OCI-LY1 (cell line): Measurements from ENCODE around the gene HPS3.

Experiments
- H2AFZ ChIP-seq: fragments of 200-600 bp; sonication (generic), shearing (Covaris generic); 2 replicates; pipeline ENCODE4 v1.6.0; 2014; ENCODE audit warnings: antibody characterized with exemption, mild to moderate bottlenecking, low read length
- H3F3A ChIP-seq: fragments of 200-600 bp; sonication (generic), shearing (Covaris generic); 2 replicates; pipeline ENCODE4 v1.6.0; 2014; ENCODE audit warnings: mild to moderate bottlenecking, antibody characterized with exemption, low read length, moderate library complexity; ENCODE audit not compliant: insufficient read depth
- H3K27ac ChIP-seq: fragments of 200-600 bp; sonication (generic); 2 replicates; pipeline ENCODE4 v1.5.1; 2014; ENCODE audit warnings: low read length, mixed run types, mild to moderate bottlenecking, low read depth; ENCODE audit not compliant: poor library complexity, severe bottlenecking
- H3K27me3 ChIP-seq: fragments of 200-600 bp; sonication (generic); 2 replicates; pipeline ENCODE4 v1.6.0; 2014; ENCODE audit warnings: antibody characterized with exemption, mild to moderate bottlenecking, low read length, moderate library complexity; ENCODE audit not compliant: insufficient read depth
- H3K36me3 ChIP-seq: fragments of 200-600 bp; sonication (generic); 2 replicates; pipeline ENCODE4 v1.6.1; 2014; ENCODE audit warnings: mild to moderate bottlenecking, antibody characterized with exemption, low read length, moderate library complexity, mixed read lengths; ENCODE audit not compliant: insufficient read depth
- H3K4me1 ChIP-seq: fragments of 200-600 bp; sonication (generic); 2 replicates; pipeline ENCODE4 v1.5.1; 2014; ENCODE audit warnings: mild to moderate bottlenecking, low read length, moderate library complexity; ENCODE audit not compliant: insufficient read depth, severe bottlenecking
- H3K4me2 ChIP-seq: fragments of 200-600 bp; sonication (generic), shearing (Covaris generic); 2 replicates; pipeline ENCODE4 v1.6.1; 2014; ENCODE audit warnings: low read length
- H3K4me3 ChIP-seq: fragments of 200-600 bp; sonication (generic); 2 replicates; pipeline ENCODE4 v1.5.1; 2014; ENCODE audit warnings: low read length, low read depth, mild to moderate bottlenecking, mixed read lengths; ENCODE audit not compliant: poor library complexity, severe bottlenecking
- H3K79me2 ChIP-seq: fragments of 200-600 bp; shearing (Covaris generic); 2 replicates; pipeline ENCODE4 v1.6.1; 2016; ENCODE audit warnings: mixed run types, low read length, mixed read lengths; ENCODE audit not compliant: insufficient read depth
- H3K9ac ChIP-seq: fragments of 200-600 bp; sonication (generic), shearing (Covaris generic); 2 replicates; pipeline ENCODE4 v1.6.1; 2014; ENCODE audit warnings: mild to moderate bottlenecking, low read length, mixed read lengths
- H3K9me2 ChIP-seq: fragments of 200-600 bp; sonication (generic), shearing (Covaris generic); 2 replicates; pipeline ENCODE4 v1.6.1; 2014; ENCODE audit warnings: low read depth, mild to moderate bottlenecking, low read length, mixed read lengths
- H3K9me3 ChIP-seq: fragments of 200-600 bp; shearing (Covaris generic); 2 replicates; pipeline ENCODE4 v1.6.1; 2014; ENCODE audit warnings: low read length, mixed read lengths
- H4K20me1 ChIP-seq: fragments of 200-600 bp; sonication (generic), shearing (Covaris generic); 2 replicates; pipeline ENCODE4 v1.6.0; 2016; ENCODE audit warnings: mild to moderate bottlenecking, low read length; ENCODE audit not compliant: insufficient read depth
- CTCF ChIP-seq: fragments of 200-600 bp; sonication (generic), shearing (Covaris generic); IDR thresholded peaks from 2 replicates; pipeline ENCODE4 v1.5.1; 2017; ENCODE audit warnings: mild to moderate bottlenecking, antibody characterized with exemption, low read length, moderate library complexity, mixed read lengths
- EZH2 ChIP-seq: fragments of 200-600 bp; sonication (generic), shearing (Covaris generic); IDR thresholded peaks from 2 replicates; pipeline ENCODE4 v1.8.0; 2017; ENCODE audit warnings: borderline replicate concordance, mixed run types, mild to moderate bottlenecking, antibody characterized with exemption, low read length, moderate library complexity, mixed read lengths

HPS3 gene

GRCh38 chr3:149114458-149114857 lies 15.0 kb upstream of the HPS3 start:
- H3K9ac ChIP-seq: no peak overlapping the region
- no peak overlapping the region for H2AFZ ChIP-seq
- no peaks in the 10 kb centered on the region for H3K36me3 ChIP-seq
- no peaks in the 10 kb centered on the region for H3K4me1 ChIP-seq
- no peak overlapping the region for H3K4me2 ChIP-seq
- TF ChIP-seq CTCF (no peak), EZH2 (no peak)
- 0 out of 2 replicates have a peak, but pooled peaks cover 2% of the 10 kb centered on the region for H3K9me3 ChIP-seq
- no peak overlapping the region for H3K27ac ChIP-seq
- H4K20me1 ChIP-seq: no peaks in the 10 kb centered on the region
- H3K9me2 ChIP-seq: no peaks in the 10 kb centered on the region
- H3K4me3 ChIP-seq: no peak overlapping the region
- H3K79me2 ChIP-seq: no peaks in the 10 kb centered on the region
- no peaks in the 10 kb centered on the region for H3K27me3 ChIP-seq
- no peaks in the 10 kb centered on the region for H3F3A ChIP-seq

DNA sequence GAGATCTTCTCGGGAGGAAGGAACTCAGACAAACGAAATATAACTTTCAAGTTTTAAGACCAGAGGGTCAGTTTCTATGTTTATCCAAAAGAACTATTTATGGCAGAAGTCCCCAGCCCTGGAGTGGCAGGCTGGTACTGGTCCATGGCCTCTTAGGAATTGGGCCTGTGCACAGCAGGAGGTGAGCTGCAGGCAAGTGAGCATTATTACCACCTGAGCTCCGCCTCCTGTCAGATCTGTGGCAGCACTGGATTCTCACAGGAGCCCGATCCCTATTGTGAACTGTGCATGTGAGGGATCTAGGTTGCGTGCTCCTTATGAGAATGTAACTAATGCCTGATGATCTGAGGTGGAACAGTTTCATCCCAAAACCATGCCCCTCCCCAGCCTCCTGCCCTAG lies 14.3 kb upstream of the HPS3 start:
- H2AFZ ChIP-seq: no peak overlapping the region
- no peak overlapping the region for H3K4me3 ChIP-seq
- no peak overlapping the region for H3K4me2 ChIP-seq
- no peaks in the 10 kb centered on the region for H3F3A ChIP-seq
- no peak overlapping the region for H3K9ac ChIP-seq
- no peaks in the 10 kb centered on the region for H4K20me1 ChIP-seq
- H3K27me3 ChIP-seq: no peaks in the 10 kb centered on the region
- 0 out of 2 replicates have a peak, but pooled peaks cover 2% of the 10 kb centered on the region for H3K9me3 ChIP-seq
- H3K9me2 ChIP-seq: no peaks in the 10 kb centered on the region
- H3K27ac ChIP-seq: no peak overlapping the region
- H3K4me1 ChIP-seq: no peaks in the 10 kb centered on the region
- H3K79me2 ChIP-seq: no peaks in the 10 kb centered on the region
- H3K36me3 ChIP-seq: no peaks in the 10 kb centered on the region
- TF ChIP-seq EZH2: no peak
- no peak for TF ChIP-seq CTCF

DNA sequence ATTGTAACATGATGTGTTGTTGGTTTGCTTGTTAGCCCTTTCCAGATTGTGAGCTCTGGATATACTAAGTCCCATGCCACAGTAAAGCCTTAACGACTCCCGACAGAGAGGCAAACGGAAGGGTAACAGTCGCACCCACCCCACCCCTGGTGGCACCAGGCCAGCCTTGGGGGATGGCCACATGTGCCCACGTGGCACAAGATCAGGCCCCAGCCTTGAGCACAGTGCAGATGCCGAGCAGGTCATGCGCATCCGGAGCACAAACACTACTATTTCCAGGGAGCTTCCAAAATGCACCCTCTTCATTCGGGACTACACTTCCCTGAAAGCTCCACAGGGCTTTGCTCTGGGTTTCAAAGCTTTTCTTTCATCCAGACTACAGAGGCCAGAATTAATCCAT lies 10.7 kb upstream of the HPS3 start:
- Histone ChIP-seq H3K9ac (no peak overlapping the region), H3K79me2 (no peaks in the 10 kb centered on the region), H3K27me3 (no peaks in the 10 kb centered on the region), H3K27ac (no peak overlapping the region), H3K4me3 (no peak overlapping the region), H3K9me3 (no peaks in the 10 kb centered on the region), H3F3A (no peaks in the 10 kb centered on the region), H4K20me1 (no peaks in the 10 kb centered on the region), H2AFZ (no peak overlapping the region), H3K4me1 (peaks cover 3% of the 10 kb centered on the region), H3K4me2 (no peak overlapping the region), H3K36me3 (no peaks in the 10 kb centered on the region), H3K9me2 (no peaks in the 10 kb centered on the region)
- TF ChIP-seq CTCF: no peak
- no peak for TF ChIP-seq EZH2
